Heart left ventricle (tissue), 13 donors: ENCODE data around the gene STX11.

ENCODE experiments used
- CTCF ChIP-seq, 12 donors: fragments of 200-600 bp; sonication (generic) in 4 of 12; IDR thresholded peaks; one replicate each; pipeline versions ENCODE4 v1.5.0 to v1.8.0; 2018 to 2022; ENCODE audit warnings: antibody characterized with exemption in 12 of 12, mild to moderate bottlenecking in 5 of 12
- POLR2A ChIP-seq, 2 donors: fragments of 450-650 bp; IDR thresholded peaks; one replicate each; pipeline ENCODE4 v1.6.1; 2017; ENCODE audit warnings: antibody characterized with exemption in 2 of 2, mild to moderate bottlenecking in 2 of 2, moderate library complexity in 2 of 2
- donor health status: ischemic (EF 13 %, LVEDD 7.1; RV severe dilation, severe dysfunction).
- donor health status: DM: no; HTN: yes; CAD: no.
- donor health status: DM: no; HTN: no; CAD: no.
- donor health status: ischemic (EF 25% LVEDD 6.9; RV normal size, moderate dysfunction).
- donor health status: ischemic (EF 25% LVEDD 5.7; RV mildly dilated, moderate dysfunction).
- donor health status: ischemic (EF 35%, LVEDD 5.7; RV mildly dilated, moderate dysfunction).
- donor health status: nonischemic (EF 11% LVEDD 7.7; RV severe dilation, severe dysfunction).
- donor health status: DM: yes; HTN: yes; CAD: no.
- donor health status: PGD.
- donor health status: ischemic (EF 29% LVEDD 5.4; RV normal size, mild dysfunction).
- donor health status: nonischemic (EF 23%, LVEDD 6.1; RV moderate dilation, normal function).

DNA sequence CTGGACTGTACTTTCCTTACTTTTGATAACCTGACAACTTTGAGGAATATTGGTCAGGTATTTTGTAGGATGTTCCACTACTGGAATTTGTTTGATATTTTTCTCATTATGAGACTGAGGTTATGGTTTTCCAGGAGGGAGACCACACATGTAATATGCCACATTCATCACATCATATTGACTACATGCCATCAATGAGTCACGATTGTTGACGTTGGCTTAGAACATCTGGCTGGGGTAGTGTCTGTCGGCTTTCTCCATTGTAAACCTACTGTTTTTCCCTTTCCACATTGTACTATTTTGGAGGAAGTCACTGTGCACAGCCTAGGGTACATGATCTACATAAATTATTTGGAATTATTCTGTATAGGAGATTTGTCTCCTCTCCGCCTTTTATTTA is 1.4 kb upstream of the STX11 start:
- TF ChIP-seq CTCF (IDR thresholded peaks at IDR 0.05) = no peak
- TF ChIP-seq POLR2A (IDR thresholded peaks at IDR 0.05) = no peak
